ENCODE results near the gene FFAR4. TPM values are rescaled to one million over a fixed set of nuclear protein-coding genes. Genes with fewer than 3 reads are reported as not detected.

FFAR4 gene
- total and polyA plus RNA-seq, 9 donors: 0.02 to 0.05 (median 0.04) TPM; not detected in 6

DNA sequence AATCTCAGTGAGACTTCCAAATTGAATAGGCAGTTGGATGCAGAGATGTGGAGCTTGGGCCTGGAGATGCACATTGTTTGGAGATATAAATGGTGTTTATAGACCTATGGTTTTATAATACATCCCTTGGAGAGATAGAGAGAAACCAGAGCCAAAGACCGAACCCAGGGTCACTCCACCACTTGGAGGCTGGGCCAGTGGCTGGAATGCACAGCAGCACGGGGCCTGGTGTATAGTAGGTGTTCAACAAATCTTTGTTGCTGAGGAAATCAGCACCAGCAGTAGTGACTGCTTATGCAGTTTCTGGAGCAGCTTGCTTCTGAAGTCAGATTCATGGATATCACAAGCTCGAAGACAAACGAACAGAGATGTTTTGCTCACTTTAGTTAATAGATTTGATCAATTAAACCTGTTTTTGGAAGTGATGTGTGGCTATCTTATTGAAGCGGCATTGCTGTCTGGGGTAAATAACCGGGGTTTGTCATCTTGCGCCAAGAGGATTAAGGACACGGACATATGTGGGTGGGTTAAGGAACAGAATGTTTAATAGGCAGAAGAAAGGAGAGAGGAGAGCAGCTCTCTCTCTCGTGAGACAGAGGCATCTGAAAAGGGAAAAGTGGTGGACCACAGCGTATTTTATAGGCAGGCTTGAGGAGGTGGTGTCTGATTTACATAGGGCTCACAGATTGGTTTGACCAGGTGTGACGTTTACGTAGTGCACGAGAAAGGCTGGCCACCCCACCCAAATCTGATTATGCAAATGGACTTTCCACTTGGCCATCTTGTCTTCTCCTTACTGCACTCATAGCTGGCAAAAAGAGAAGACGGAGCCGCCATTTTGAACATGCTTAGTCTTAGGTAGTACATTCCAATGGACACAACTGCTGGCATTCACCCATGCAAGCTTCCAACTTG, 23.4 kb downstream of the FFAR4 start:
- H3K4me3 ChIP-seq (ENCODE audit: low read length): no peak overlapping the region
- WGBS (ENCODE audit: insufficient coverage): 73% methylated on average over 11 of the region's 15 CpGs
- H3K4me1 ChIP-seq (ENCODE audit: control insufficient read depth, insufficient read depth, low read length): no peaks in the 10 kb centered on the region
- H3K27ac ChIP-seq (ENCODE audit: low read length): no peak overlapping the region
- DNase-seq: no peak
- H3K27me3 ChIP-seq (ENCODE audit: control insufficient read depth, insufficient read depth, low read length): peaks cover 2% of the 10 kb centered on the region
- H3K36me3 ChIP-seq (ENCODE audit: control insufficient read depth, insufficient read depth, low read length): no peaks in the 10 kb centered on the region
- H3K9me3 ChIP-seq (replicated peaks; ENCODE audit: control insufficient read depth, low read depth, low read length): no peaks in the 10 kb centered on the region

DNA sequence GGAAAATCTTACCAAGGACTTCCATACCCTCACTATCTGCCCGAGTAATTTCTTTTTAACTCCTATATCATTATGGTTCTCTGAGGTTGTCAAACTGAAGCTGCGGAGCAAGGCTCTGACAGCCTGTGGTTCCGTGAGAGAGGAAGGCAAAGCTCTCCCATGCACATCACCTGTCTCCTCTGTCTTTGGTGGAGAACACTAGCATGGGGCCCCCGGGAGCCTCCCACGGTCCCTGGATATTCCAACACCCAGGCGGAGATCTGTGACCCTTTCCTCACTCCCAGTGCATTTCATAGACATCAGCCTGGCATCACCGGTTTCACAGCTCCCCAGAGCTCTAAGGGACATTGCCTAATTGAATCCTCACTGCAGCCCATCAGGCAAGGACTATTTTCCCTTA, 24.2 kb downstream of the FFAR4 start:
- Histone ChIP-seq H3K9me3 (replicated peaks; ENCODE audit: control insufficient read depth, low read depth, low read length) (no peaks in the 10 kb centered on the region), H3K27ac (ENCODE audit: low read length) (no peak overlapping the region), H3K4me1 (ENCODE audit: control insufficient read depth, insufficient read depth, low read length) (no peaks in the 10 kb centered on the region), H3K27me3 (ENCODE audit: control insufficient read depth, insufficient read depth, low read length) (peaks cover 2% of the 10 kb centered on the region), H3K36me3 (ENCODE audit: control insufficient read depth, insufficient read depth, low read length) (no peaks in the 10 kb centered on the region), H3K4me3 (ENCODE audit: low read length) (no peak overlapping the region)
- no peak for DNase-seq
- WGBS (ENCODE audit: insufficient coverage): 58% methylated on average over 5 of the region's 7 CpGs

DNA sequence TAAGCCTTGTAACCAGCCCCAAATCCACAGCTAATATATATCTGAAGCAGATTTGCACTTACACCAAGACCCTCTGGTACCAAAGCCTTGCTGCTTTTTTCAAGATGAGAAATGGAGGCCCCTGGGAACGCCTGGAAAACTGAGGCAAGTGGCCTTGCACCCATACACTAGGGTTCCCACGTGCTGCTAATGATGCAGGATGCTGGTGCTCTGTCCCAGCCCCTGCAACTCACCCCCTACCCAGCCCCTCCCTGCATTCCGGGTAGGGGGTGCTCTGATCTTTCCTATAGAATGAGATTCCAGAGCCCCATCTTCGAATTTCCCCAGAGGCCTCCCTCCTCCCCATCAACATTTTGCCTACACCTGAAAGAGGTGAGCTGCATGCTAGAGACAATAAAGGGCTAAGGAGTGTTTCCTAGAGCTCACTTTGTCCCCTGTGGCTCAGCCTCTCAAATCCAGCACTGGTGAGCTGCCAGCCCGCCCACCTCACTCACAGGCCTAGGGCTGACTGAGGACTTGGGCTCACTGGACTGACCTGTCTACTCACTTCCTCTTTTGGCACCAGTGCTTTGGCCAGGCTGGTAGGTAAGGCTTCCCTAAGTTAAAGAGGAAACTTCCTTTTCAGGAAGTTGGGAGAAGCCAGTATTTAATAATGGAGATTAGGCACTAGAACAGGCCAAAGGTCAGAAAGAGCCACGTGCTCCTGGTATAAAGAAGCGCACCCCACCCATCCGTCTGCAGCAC, 24.8 kb downstream of the FFAR4 start:
- H3K4me3 ChIP-seq (ENCODE audit: low read length): no peak overlapping the region
- 48% methylated on average over 2 of the region's 8 CpGs for WGBS (ENCODE audit: insufficient coverage)
- H3K9me3 ChIP-seq (replicated peaks; ENCODE audit: control insufficient read depth, low read depth, low read length): no peaks in the 10 kb centered on the region
- H3K27me3 ChIP-seq (ENCODE audit: control insufficient read depth, insufficient read depth, low read length): peaks cover 2% of the 10 kb centered on the region
- no peaks in the 10 kb centered on the region for H3K36me3 ChIP-seq (ENCODE audit: control insufficient read depth, insufficient read depth, low read length)
- no peak overlapping the region for H3K27ac ChIP-seq (ENCODE audit: low read length)
- H3K4me1 ChIP-seq (ENCODE audit: control insufficient read depth, insufficient read depth, low read length): no peaks in the 10 kb centered on the region
- no peak for DNase-seq

DNA sequence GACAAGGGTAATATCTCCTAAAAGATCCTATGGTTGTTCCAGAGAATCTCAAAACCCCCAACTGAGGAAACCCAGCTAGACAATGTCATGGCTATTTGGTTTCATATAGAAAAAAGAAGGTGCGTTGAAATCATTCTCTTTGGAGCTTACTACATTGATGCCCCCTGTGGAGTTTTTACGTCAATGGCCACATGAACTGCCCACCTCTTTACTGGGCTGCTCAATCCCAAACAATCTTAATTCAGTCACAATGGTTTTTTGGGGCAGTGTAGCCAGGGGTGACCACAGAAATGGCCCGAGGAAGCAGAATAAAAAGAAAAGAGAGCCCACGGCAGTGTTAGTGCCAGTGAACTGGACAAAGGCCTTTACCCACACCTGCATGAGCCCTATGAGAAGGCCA, 26.8 kb downstream of the FFAR4 start:
- peaks cover 2% of the 10 kb centered on the region for H3K27me3 ChIP-seq (ENCODE audit: control insufficient read depth, insufficient read depth, low read length)
- H3K36me3 ChIP-seq (ENCODE audit: control insufficient read depth, insufficient read depth, low read length): no peaks in the 10 kb centered on the region

DNA sequence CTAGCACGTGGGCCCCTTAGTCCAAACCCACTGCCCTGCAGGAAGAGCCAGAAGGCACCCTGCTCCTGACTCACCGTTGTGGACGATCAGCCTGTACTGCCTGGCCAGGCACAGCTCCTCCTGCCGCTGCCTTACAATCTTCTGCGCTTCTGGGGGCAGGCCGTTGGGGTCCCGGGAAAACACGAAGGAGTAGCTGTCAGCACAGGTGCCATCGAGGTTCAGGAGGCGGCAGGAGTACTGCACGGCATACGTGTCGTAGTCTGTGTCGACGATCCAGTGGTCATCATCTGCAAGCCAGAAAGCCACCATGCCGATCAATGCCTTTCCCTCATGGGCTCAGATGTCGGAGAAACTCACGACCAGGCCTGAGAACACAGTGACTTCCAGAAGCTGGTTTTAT, 27.3 kb downstream of the FFAR4 start:
- no peaks in the 10 kb centered on the region for H3K9me3 ChIP-seq (replicated peaks; ENCODE audit: control insufficient read depth, low read depth, low read length)
- 86% methylated on average over 18 of the region's 18 CpGs for WGBS (ENCODE audit: insufficient coverage)
- H3K27ac ChIP-seq (ENCODE audit: low read length): no peak overlapping the region
- H3K27me3 ChIP-seq (ENCODE audit: control insufficient read depth, insufficient read depth, low read length): no peaks in the 10 kb centered on the region
- no peak overlapping the region for H3K4me3 ChIP-seq (ENCODE audit: low read length)
- H3K4me1 ChIP-seq (ENCODE audit: control insufficient read depth, insufficient read depth, low read length): no peaks in the 10 kb centered on the region
- H3K36me3 ChIP-seq (ENCODE audit: control insufficient read depth, insufficient read depth, low read length): no peaks in the 10 kb centered on the region
- no peak for DNase-seq

More for the DNA sequence above, 26.8 kb downstream of the FFAR4 start:
- no peak overlapping the region for H3K27ac ChIP-seq (ENCODE audit: low read length)
- DNase-seq: no peak
- no peaks in the 10 kb centered on the region for H3K4me1 ChIP-seq (ENCODE audit: control insufficient read depth, insufficient read depth, low read length)
- WGBS (ENCODE audit: insufficient coverage): 100% methylated on average over 1 of the region's 4 CpGs
- H3K4me3 ChIP-seq (ENCODE audit: low read length): no peak overlapping the region
- H3K9me3 ChIP-seq (replicated peaks; ENCODE audit: control insufficient read depth, low read depth, low read length): no peaks in the 10 kb centered on the region

DNA sequence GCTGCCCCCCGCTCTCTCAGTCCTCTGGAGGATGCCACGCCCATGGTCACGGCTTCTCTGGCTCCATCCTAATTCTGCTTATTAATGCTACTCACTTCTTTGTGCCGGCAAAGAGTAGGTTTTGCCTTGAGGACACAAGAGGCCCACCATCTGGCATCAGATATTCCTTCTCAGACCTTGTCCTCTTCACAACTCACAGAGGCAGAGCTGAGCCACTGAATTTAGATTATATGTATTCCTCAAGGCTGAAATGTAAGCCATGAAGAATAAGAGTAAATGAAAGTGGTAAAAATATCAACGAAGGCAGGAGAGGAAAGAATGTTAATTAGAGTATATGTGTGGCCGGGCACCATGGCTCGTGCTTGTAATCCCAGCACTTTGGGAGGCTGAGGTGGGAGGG, 28.1 kb downstream of the FFAR4 start:
- no peaks in the 10 kb centered on the region for H3K36me3 ChIP-seq (ENCODE audit: control insufficient read depth, insufficient read depth, low read length)
- H3K27me3 ChIP-seq (ENCODE audit: control insufficient read depth, insufficient read depth, low read length): no peaks in the 10 kb centered on the region
- no peaks in the 10 kb centered on the region for H3K9me3 ChIP-seq (replicated peaks; ENCODE audit: control insufficient read depth, low read depth, low read length)
- H3K27ac ChIP-seq (ENCODE audit: low read length): no peak overlapping the region
- H3K4me3 ChIP-seq (ENCODE audit: low read length): no peak overlapping the region
- no peak for DNase-seq
- WGBS (ENCODE audit: insufficient coverage): 80% methylated on average over 7 of the region's 7 CpGs
- no peaks in the 10 kb centered on the region for H3K4me1 ChIP-seq (ENCODE audit: control insufficient read depth, insufficient read depth, low read length)

DNA sequence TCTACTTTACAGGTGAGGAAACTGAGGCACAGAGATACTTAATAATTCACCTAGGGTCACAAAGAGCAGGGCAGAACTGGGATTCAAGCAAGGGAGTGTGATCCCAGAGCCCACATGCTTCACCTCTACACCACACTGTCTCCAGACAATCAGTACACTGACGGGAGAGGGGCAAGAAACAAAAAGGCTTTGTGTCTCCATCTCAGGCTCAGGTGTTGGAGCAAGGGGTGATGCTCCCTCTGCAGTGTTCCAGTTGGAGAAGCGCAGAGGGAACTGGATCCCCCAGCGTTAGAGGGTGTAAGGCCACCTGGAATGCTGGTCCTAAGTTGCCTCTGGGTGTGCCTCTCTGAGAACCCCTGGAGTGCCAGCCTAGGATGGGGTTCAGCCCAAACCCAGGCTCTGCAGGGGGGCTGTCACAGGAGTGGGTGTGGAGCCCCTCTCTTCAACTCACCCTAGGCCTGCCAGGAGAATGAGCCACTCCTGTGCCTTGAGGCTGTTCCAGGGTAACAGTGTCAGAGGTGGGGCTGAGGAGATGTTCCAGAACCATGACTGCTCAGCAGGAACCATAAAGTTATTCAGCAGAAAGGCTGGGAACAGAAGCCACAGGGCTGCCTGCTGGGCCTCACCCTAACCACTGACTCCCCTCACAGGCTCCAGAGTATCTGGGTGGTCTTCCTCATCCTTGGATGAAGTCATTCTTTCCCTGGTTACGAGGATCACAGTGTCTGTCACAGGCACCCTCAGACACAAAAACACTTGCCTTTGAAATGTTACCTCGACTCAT, 29.1 kb downstream of the FFAR4 start:
- WGBS (ENCODE audit: insufficient coverage): 63% methylated on average over 3 of the region's 5 CpGs

DNA sequence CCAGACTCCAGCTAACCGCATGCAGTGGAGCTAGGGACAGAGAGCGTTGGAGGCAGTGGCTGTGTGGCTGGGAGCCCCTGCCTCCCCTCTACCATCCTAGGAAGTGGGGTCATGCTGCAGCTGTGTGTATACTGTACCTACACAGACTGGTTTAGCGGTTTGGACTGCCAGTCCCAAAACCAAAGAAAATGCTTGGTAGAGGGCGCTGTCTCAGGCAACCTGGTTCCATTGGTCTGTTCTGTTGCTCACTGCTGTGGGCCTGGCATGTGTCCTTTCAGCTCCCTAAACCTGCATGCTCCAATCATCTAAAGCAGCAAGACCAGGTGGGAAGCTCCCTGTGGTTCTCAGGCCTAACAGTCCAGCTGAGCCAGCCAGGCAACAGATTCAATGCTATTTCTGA, 30.1 kb downstream of the FFAR4 start:
- DNase-seq: no peak
- H3K27ac ChIP-seq (ENCODE audit: low read length): no peak overlapping the region
- H3K4me3 ChIP-seq (ENCODE audit: low read length): no peak overlapping the region
- H3K36me3 ChIP-seq (ENCODE audit: control insufficient read depth, insufficient read depth, low read length): no peaks in the 10 kb centered on the region
- 76% methylated on average over 2 of the region's 4 CpGs for WGBS (ENCODE audit: insufficient coverage)
- peaks cover 8% of the 10 kb centered on the region for H3K4me1 ChIP-seq (ENCODE audit: control insufficient read depth, insufficient read depth, low read length)
- no peaks in the 10 kb centered on the region for H3K9me3 ChIP-seq (replicated peaks; ENCODE audit: control insufficient read depth, low read depth, low read length)
- peaks cover 15% of the 10 kb centered on the region for H3K27me3 ChIP-seq (ENCODE audit: control insufficient read depth, insufficient read depth, low read length)

More for the DNA sequence above, 29.1 kb downstream of the FFAR4 start:
- H3K36me3 ChIP-seq (ENCODE audit: control insufficient read depth, insufficient read depth, low read length): no peaks in the 10 kb centered on the region
- H3K9me3 ChIP-seq (replicated peaks; ENCODE audit: control insufficient read depth, low read depth, low read length): no peaks in the 10 kb centered on the region
- H3K27me3 ChIP-seq (ENCODE audit: control insufficient read depth, insufficient read depth, low read length): peaks cover 10% of the 10 kb centered on the region
- H3K4me3 ChIP-seq (ENCODE audit: low read length): no peak overlapping the region
- H3K4me1 ChIP-seq (ENCODE audit: control insufficient read depth, insufficient read depth, low read length): peaks cover 3% of the 10 kb centered on the region
- no peak overlapping the region for H3K27ac ChIP-seq (ENCODE audit: low read length)
- peak; percentile 17 for DNase-seq

DNA sequence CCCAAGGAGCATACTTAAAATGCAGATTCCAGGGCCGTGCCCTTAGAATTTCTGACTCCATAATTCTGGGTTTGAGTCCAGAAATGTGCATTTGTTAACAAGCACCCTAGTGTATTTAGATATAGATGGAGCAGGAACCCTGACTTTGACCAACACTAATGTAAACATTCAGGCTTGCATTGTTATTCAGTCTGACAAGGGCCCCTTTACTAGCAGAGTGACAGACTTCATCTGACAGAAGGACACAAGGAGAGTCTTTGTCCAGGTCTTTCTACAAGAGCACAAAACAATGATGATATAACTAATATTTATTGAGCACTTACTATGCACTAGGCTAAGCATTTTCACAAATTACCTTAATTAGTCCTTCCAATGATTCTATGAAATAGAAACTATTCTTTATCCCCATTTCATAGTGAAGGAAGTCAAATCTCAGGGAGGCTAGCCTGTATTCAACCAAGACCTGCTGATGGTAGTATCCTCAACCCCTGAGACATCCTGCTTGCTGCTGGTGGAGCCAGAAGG, 30.7 kb downstream of the FFAR4 start:
- WGBS (ENCODE audit: insufficient coverage): 86% methylated on average over 1 of the region's 1 CpG
- H3K4me1 ChIP-seq (ENCODE audit: control insufficient read depth, insufficient read depth, low read length): peaks cover 8% of the 10 kb centered on the region
- peaks cover 17% of the 10 kb centered on the region for H3K27me3 ChIP-seq (ENCODE audit: control insufficient read depth, insufficient read depth, low read length)
- no peak for DNase-seq
- no peak overlapping the region for H3K4me3 ChIP-seq (ENCODE audit: low read length)
- H3K36me3 ChIP-seq (ENCODE audit: control insufficient read depth, insufficient read depth, low read length): no peaks in the 10 kb centered on the region
- H3K27ac ChIP-seq (ENCODE audit: low read length): no peak overlapping the region
- no peaks in the 10 kb centered on the region for H3K9me3 ChIP-seq (replicated peaks; ENCODE audit: control insufficient read depth, low read depth, low read length)

Data from muscle of leg (tissue), 11 donors.